Liver (tissue), 9 donors: Measurements from ENCODE around the gene RAD9A. TPM values are rescaled to one million over a fixed set of nuclear protein-coding genes. Genes with fewer than 3 reads are reported as not detected.

Experiments
- DNase-seq: peaks from one replicate; pipeline ENCODE4 v3.0.0-alpha.2; 2017; ENCODE audit warnings: low spot score
- H3K27ac ChIP-seq, 2 donors: one replicate each; pipeline ENCODE4 v1.7.0; 2013; ENCODE audit warnings: inconsistent platforms in 2 of 2, low read length in 2 of 2, control low read depth in 1 of 2, low read depth in 1 of 2, mild to moderate bottlenecking in 1 of 2
- H3K27me3 ChIP-seq, 4 donors: one replicate each; pipeline versions ENCODE4 v1.6.1 to v1.7.0; 2013; ENCODE audit warnings: low read length in 3 of 4, inconsistent platforms in 1 of 4, mild to moderate bottlenecking in 1 of 4, moderate library complexity in 1 of 4; ENCODE audit not compliant: control insufficient read depth in 4 of 4, insufficient read depth in 4 of 4
- H3K36me3 ChIP-seq, 4 donors: one replicate each; pipeline versions ENCODE4 v1.6.1 to v1.7.0; 2013; ENCODE audit warnings: low read length in 3 of 4, mild to moderate bottlenecking in 3 of 4, low read depth in 1 of 4, moderate library complexity in 1 of 4; ENCODE audit not compliant: control insufficient read depth in 4 of 4, insufficient read depth in 3 of 4
- H3K4me1 ChIP-seq, 4 donors: one replicate each; pipeline versions ENCODE4 v1.6.1 to v1.7.0; 2013; ENCODE audit warnings: low read length in 3 of 4, mild to moderate bottlenecking in 3 of 4, moderate library complexity in 1 of 4; ENCODE audit not compliant: control insufficient read depth in 4 of 4, insufficient read depth in 4 of 4
- H3K4me3 ChIP-seq, 3 donors: one replicate each; pipeline versions ENCODE4 v1.6.1 to v1.7.0; 2013; ENCODE audit warnings: low read length in 3 of 3, control low read depth in 1 of 3, low read depth in 1 of 3, mild to moderate bottlenecking in 1 of 3
- H3K9ac ChIP-seq, 2 donors: one replicate each; pipeline ENCODE4 v1.7.0; 2013; ENCODE audit warnings: low read length in 2 of 2, mild to moderate bottlenecking in 2 of 2, moderate library complexity in 2 of 2, control low read depth in 1 of 2, low read depth in 1 of 2
- H3K9me3 ChIP-seq, 4 donors: one replicate each; pipeline versions ENCODE4 v1.6.1 to v1.7.0; 2013; ENCODE audit warnings: low read length in 3 of 4; ENCODE audit not compliant: control insufficient read depth in 4 of 4
- EGR1 ChIP-seq, 2 donors: IDR thresholded peaks; 2 replicates each; pipeline ENCODE4 v1.6.1; 2016 to 2018; ENCODE audit warnings: antibody characterized with exemption in 2 of 2, low read depth in 2 of 2
- FOXA1 ChIP-seq: IDR thresholded peaks from 2 replicates; pipeline ENCODE4 v1.6.1; 2016; ENCODE audit warnings: antibody characterized with exemption
- GABPA ChIP-seq, 2 donors: IDR thresholded peaks in 1 of 2; conservative IDR thresholded peaks in 1 of 2; 2 replicates each; pipeline ENCODE4 v1.6.1; 2016; ENCODE audit warnings: antibody characterized with exemption in 2 of 2, mild to moderate bottlenecking in 1 of 2, moderate library complexity in 1 of 2
- HNF4A ChIP-seq, 2 donors: conservative IDR thresholded peaks; 2 replicates each; pipeline ENCODE4 v1.6.1; 2016; ENCODE audit warnings: antibody characterized with exemption in 2 of 2, mild to moderate bottlenecking in 2 of 2
- JUND ChIP-seq, 2 donors: IDR thresholded peaks; 2 replicates each; pipeline ENCODE4 v1.6.1; 2016; ENCODE audit warnings: antibody characterized with exemption in 2 of 2
- MAX ChIP-seq: IDR thresholded peaks from 2 replicates; pipeline ENCODE4 v1.6.1; 2016; ENCODE audit warnings: antibody characterized with exemption
- NR2F2 ChIP-seq: IDR thresholded peaks from 2 replicates; pipeline ENCODE4 v1.6.1; 2016; ENCODE audit warnings: antibody characterized with exemption
- RAD21 ChIP-seq, 2 donors: IDR thresholded peaks; 2 replicates each; pipeline ENCODE4 v1.6.1; 2016; ENCODE audit warnings: antibody characterized with exemption in 2 of 2, mild to moderate bottlenecking in 2 of 2
- REST ChIP-seq: IDR thresholded peaks from 2 replicates; pipeline ENCODE4 v1.6.1; 2016; ENCODE audit warnings: antibody characterized with exemption, mild to moderate bottlenecking
- RXRA ChIP-seq, 2 donors: IDR thresholded peaks; 2 replicates each; pipeline ENCODE4 v1.6.1; 2017 to 2018; ENCODE audit warnings: antibody characterized with exemption in 2 of 2, mild to moderate bottlenecking in 1 of 2
- TAF1 ChIP-seq: conservative IDR thresholded peaks from 2 replicates; pipeline ENCODE4 v1.6.1; 2016; ENCODE audit warnings: antibody characterized with exemption, mild to moderate bottlenecking
- YY1 ChIP-seq: IDR thresholded peaks from 2 replicates; pipeline ENCODE4 v1.6.1; 2016; ENCODE audit warnings: antibody characterized with exemption, mild to moderate bottlenecking
- ZBTB33 ChIP-seq: IDR thresholded peaks from 2 replicates; pipeline ENCODE4 v1.6.1; 2016; ENCODE audit warnings: antibody characterized with exemption
- WGBS: extraction: QIAGEN DNeasy Blood & Tissue Kit; methylation state at CpG from one replicate; pipeline ENCODE4 v1.1.7; 2013; 5-methylcytosine and 5-hydroxymethylcytosine counted together
- polyA plus RNA-seq, 2 donors: library from polyadenylated mRNA; stranded (reverse) in 1 of 2; unstranded in 1 of 2; fragments of 200-250 nt in 1 of 2; fragments of >200 nt in 1 of 2; fragmentation: Nextera tagmentation in 1 of 2; extraction: Ambion mirVana in 1 of 2; gene quantifications; one replicate each; pipeline versions ENCODE4 v1.2.1 to v1.2.3, GENCODE V29; 2013 to 2015
- total RNA-seq, 2 donors: library from RNA; depleted of rRNA; stranded (reverse); fragments of >200 nt; gene quantifications; one replicate each; pipeline ENCODE4 v1.2.3, GENCODE V29; 2014
- donor health status: healthy.
- donor health status: healthy.
- donor health status: healthy.
- donor health status: healthy.
- donor health status: healthy.

Gene RAD9A
- total and polyA plus RNA-seq, 4 donors = 4.5 to 8.6 (median 5.6) TPM

- TF ChIP-seq ZBTB33 = no peak
- TF ChIP-seq RXRA (IDR thresholded peaks at IDR 0.05) = no peak
- no peak for TF ChIP-seq TAF1
- no peak for TF ChIP-seq HNF4A (conservative IDR thresholded peaks at IDR 0.05)
- no peak overlapping the region for H3K9ac ChIP-seq
- no peaks in the 10 kb centered on the region for H3K27me3 ChIP-seq
- 91% methylated on average over 24 of the region's 24 CpGs for WGBS
- H3K36me3 ChIP-seq = no peaks in the 10 kb centered on the region
- no peak overlapping the region for H3K4me3 ChIP-seq
- no peak overlapping the region for H3K27ac ChIP-seq
- no peaks in the 10 kb centered on the region for H3K9me3 ChIP-seq
- H3K4me1 ChIP-seq = no peaks in the 10 kb centered on the region
- DNase-seq = no peak
Observed at GRCh38 chr11:67364783-67365722, 26.7 kb upstream of the RAD9A start.

GRCh38 chr11:67365736-67366444 is 25.9 kb upstream of the RAD9A start:
- H3K9me3 ChIP-seq = no peaks in the 10 kb centered on the region
- WGBS = 89% methylated on average over 14 of the region's 14 CpGs
- no peaks in the 10 kb centered on the region for H3K27me3 ChIP-seq
- TF ChIP-seq HNF4A (conservative IDR thresholded peaks at IDR 0.05) = no peak
- no peak for TF ChIP-seq YY1
- TF ChIP-seq RAD21 (IDR thresholded peaks at IDR 0.05) = no peak
- TF ChIP-seq ZBTB33 = no peak
- TF ChIP-seq EGR1 (IDR thresholded peaks at IDR 0.05; ENCODE audit: low read depth in 2 of 2) = no peak
- TF ChIP-seq FOXA1 = no peak
- TF ChIP-seq MAX = no peak
- TF ChIP-seq GABPA (IDR thresholded peaks at IDR 0.05 in 1 of 2, conservative IDR thresholded peaks at IDR 0.05 in 1 of 2) = no peak
- no peak for TF ChIP-seq JUND (IDR thresholded peaks at IDR 0.05)
- no peak for TF ChIP-seq REST
- TF ChIP-seq NR2F2 = no peak
- TF ChIP-seq TAF1 = no peak
- TF ChIP-seq RXRA (IDR thresholded peaks at IDR 0.05) = no peak
- H3K9ac ChIP-seq = no peak overlapping the region
- no peaks in the 10 kb centered on the region for H3K4me1 ChIP-seq
- H3K27ac ChIP-seq = no peak overlapping the region
- no peaks in the 10 kb centered on the region for H3K36me3 ChIP-seq
- H3K4me3 ChIP-seq = no peak overlapping the region
- DNase-seq = no peak
